K562 (cell line): ENCODE results near the gene LTB4R2. TPM values are rescaled to one million over a fixed set of nuclear protein-coding genes. Genes with fewer than 3 reads are reported as not detected.

Experiments
- ATAC-seq: fragments of 200-7000 bp; cut with Tn5 transposase; 3 replicates; pipeline ENCODE4 v1.9.1; 2020; ENCODE audit warnings: moderate library complexity
- BruUV-seq: library from RNA; stranded (reverse); fragments of 400-500 nt; replicated peaks from 2 replicates; lab custom pipeline; 2021; lab: Mats Ljungman, UMichigan
- CTCF ChIA-PET: fragments of 300-600 bp; formaldehyde crosslinking; extraction: SDS; loops from one replicate; lab custom pipeline; 2021; ENCODE audit warnings: low intra/inter-chr PET ratio; lab: Yijun Ruan, JAX
- POLR2A ChIA-PET: fragments of 300-600, 350-650 bp; sonication (Branson Sonifier 250); formaldehyde crosslinking; extraction: SDS; loops from one replicate; lab custom pipeline; 2021; ENCODE audit warnings: antibody characterized with exemption, inconsistent platforms; lab: Yijun Ruan, JAX
- DNase-seq, 4 experiments: peaks; one replicate each; pipeline versions ENCODE4 v3.0.0 to v3.0.0-alpha.2; 2011 to 2018; ENCODE audit warnings: low spot score in 3 of 4, mixed read lengths in 3 of 4; ENCODE audit errors: extremely low read depth in 1 of 4
- FAIRE-seq: peaks from 2 replicates; lab custom pipeline; 2011; peaks lifted over from hg19 to GRCh38; lab: Jason Lieb, UNC
- H2AFZ ChIP-seq: 2 replicates; pipeline ENCODE4 v1.6.0; 2011; ENCODE audit warnings: low read depth, low read length, control low read depth, inconsistent platforms
- H3K27ac ChIP-seq: fragments of 200-600 bp; 3 replicates; pipeline ENCODE4 v1.8.0; 2011; ENCODE audit warnings: low read depth, mild to moderate bottlenecking, control low read depth, inconsistent platforms, low read length, moderate library complexity, mixed read lengths; ENCODE audit errors: extremely low read depth
- H3K27me3 ChIP-seq, 2 experiments: fragments of 300-600 bp in 1 of 2; 2 replicates in 1 of 2; 3 replicates in 1 of 2; pipeline versions ENCODE4 v1.6.0 to v1.8.0; 2011; ENCODE audit warnings: inconsistent platforms in 2 of 2, low read length in 2 of 2, mild to moderate bottlenecking in 1 of 2, mixed read lengths in 1 of 2, moderate library complexity in 1 of 2; ENCODE audit not compliant: control insufficient read depth in 2 of 2, insufficient read depth in 2 of 2
- H3K36me3 ChIP-seq: fragments of 300-600 bp; 3 replicates; pipeline ENCODE4 v1.8.0; 2011; ENCODE audit warnings: mild to moderate bottlenecking, low read length, inconsistent platforms; ENCODE audit not compliant: control insufficient read depth, insufficient read depth
- H3K4me1 ChIP-seq, 2 experiments: fragments of 200-600 bp in 1 of 2; replicated peaks in 1 of 2; 2 replicates in 1 of 2; 3 replicates in 1 of 2; pipeline versions ENCODE4 v1.5.1 to v1.8.0; 2011; ENCODE audit warnings: inconsistent platforms in 2 of 2, low read length in 2 of 2, mild to moderate bottlenecking in 1 of 2, mixed read lengths in 1 of 2, moderate library complexity in 1 of 2; ENCODE audit not compliant: control insufficient read depth in 2 of 2, insufficient read depth in 2 of 2
- H3K4me2 ChIP-seq: 2 replicates; pipeline ENCODE4 v1.6.1; 2011; ENCODE audit warnings: low read length, control low read depth, inconsistent platforms, mixed read lengths; ENCODE audit not compliant: insufficient read depth
- H3K4me3 ChIP-seq: fragments of 200-600 bp; sonication (generic), shearing (Covaris generic); 2 replicates; pipeline ENCODE4 v1.5.1; 2016; ENCODE audit warnings: control low read depth, inconsistent platforms
- H3K79me2 ChIP-seq: fragments of 200-600 bp; 3 replicates; pipeline ENCODE4 v1.8.0; 2011; ENCODE audit warnings: low read length, inconsistent platforms; ENCODE audit not compliant: control insufficient read depth, insufficient read depth
- H3K9ac ChIP-seq, 2 experiments: 2 replicates each; pipeline versions ENCODE4 v1.6.0 to v1.6.1; 2011; ENCODE audit warnings: low read depth in 2 of 2, low read length in 2 of 2, control low read depth in 1 of 2, inconsistent platforms in 1 of 2, mild to moderate bottlenecking in 1 of 2, mixed read lengths in 1 of 2; ENCODE audit not compliant: insufficient read depth in 1 of 2
- H3K9me1 ChIP-seq: one replicate; pipeline ENCODE4 v1.6.0; 2011; ENCODE audit warnings: inconsistent platforms, mild to moderate bottlenecking, low read length, moderate library complexity; ENCODE audit not compliant: control insufficient read depth, insufficient read depth
- H3K9me3 ChIP-seq: replicated peaks from 2 replicates; pipeline ENCODE4 v1.5.1; 2011; ENCODE audit warnings: low read depth, low read length, inconsistent platforms; ENCODE audit not compliant: control insufficient read depth, insufficient read depth
- H4K20me1 ChIP-seq: replicated peaks from 2 replicates; pipeline ENCODE4 v1.6.1; 2011; ENCODE audit warnings: low read length, inconsistent platforms, mixed read lengths; ENCODE audit not compliant: control insufficient read depth, insufficient read depth
- BRD4 ChIP-seq: fragments of 200-600 bp; sonication (generic); IDR thresholded peaks from 2 replicates; pipeline ENCODE4 v1.6.1; 2017; ENCODE audit warnings: inconsistent platforms
- ELF4 ChIP-seq: fragments of 450-650 bp; formaldehyde crosslinking; IDR thresholded peaks from 2 replicates; pipeline ENCODE4 v1.4.0; 2022; ENCODE audit warnings: missing genetic modification characterization
- FUS ChIP-seq: fragments of 200-400 bp; formaldehyde crosslinking; optimal IDR thresholded peaks from 2 replicates; pipeline ENCODE3; 2017; ENCODE audit warnings: low read depth, low read length
- THRAP3 ChIP-seq: fragments of 450-650 bp; IDR thresholded peaks from 2 replicates; pipeline ENCODE4 v1.6.1; 2016; ENCODE audit warnings: mild to moderate bottlenecking, inconsistent platforms, borderline replicate concordance
- ZNF133 ChIP-seq: fragments of 250-450 bp; sonication (Bioruptor Pico); IDR thresholded peaks from 2 replicates; pipeline ENCODE4 v1.4.0; 2020; ENCODE audit warnings: mild to moderate bottlenecking
- WGBS: fragments of 100-300 bp; shearing (Covaris generic); methylation state at CpG from one replicate; pipeline ENCODE4 v1.1.6; 2016; ENCODE audit warnings: low coverage, mixed read lengths; ENCODE audit not compliant: insufficient coverage; ENCODE audit errors: missing lambda C conversion rate; 5-methylcytosine and 5-hydroxymethylcytosine counted together
- in situ Hi-C: fragments of 300-500 bp; cut with MboI; formaldehyde crosslinking; loops from 4 replicates; pipeline ENCODE4 v1.15.0; 2018; ENCODE audit warnings: inconsistent platforms, mixed read lengths
- intact Hi-C: fragments of 100-400 bp; cut with micrococcal nuclease; formaldehyde crosslinking; loops from 2 replicates; pipeline ENCODE4 v1.14.2; 2022
- polyA plus RNA-seq, 8 experiments: library from polyadenylated mRNA; depleted of rRNA in 4 of 8; stranded (reverse) in 5 of 8; unstranded in 3 of 8; fragments of >200 nt; fragmentation: Nextera tagmentation in 2 of 8; fragmentation: Illumina TruSeq in 1 of 8; extraction: Ambion mirVana in 2 of 8; extraction: Trizol in 1 of 8; gene quantifications; 2 replicates each; pipeline versions ENCODE4 v1.2.1 to v1.2.3, GENCODE V29; 2011 to 2014; ENCODE audit warnings: inconsistent platforms in 1 of 8, missing spikeins in 1 of 8
- total RNA-seq, 7 experiments: library from RNA; depleted of rRNA in 6 of 7; stranded (reverse); fragments of >200 nt in 6 of 7; fragmentation: Illumina TruSeq in 2 of 7; extraction: Trizol in 2 of 7; gene quantifications; 2 replicates each; pipeline versions ENCODE4 v1.2.1 to v1.2.3, GENCODE V29; 2011 to 2021; ENCODE audit warnings: low replicate concordance in 1 of 7
- TF ChIP-seq, protein P1 (sequence below): fragments of 250-450 bp; sonication (Bioruptor Pico); IDR thresholded peaks from 2 replicates; pipeline ENCODE4 v1.8.0; 2021; ENCODE audit warnings: moderate library complexity, mild to moderate bottlenecking, inconsistent platforms
- TF ChIP-seq, protein P2 (sequence below), 3 experiments: IDR thresholded peaks in 2 of 3; conservative IDR thresholded peaks in 1 of 3; 2 replicates each; pipeline ENCODE4 v1.5.1; 2011 to 2012; ENCODE audit warnings: low read length in 3 of 3, mild to moderate bottlenecking in 3 of 3, control low read depth in 2 of 3, improper control_type of control experiment in 1 of 3, inconsistent platforms in 1 of 3, low read depth in 1 of 3, mixed read lengths in 1 of 3, moderate library complexity in 1 of 3; ENCODE audit not compliant: insufficient read depth in 2 of 3
- TF ChIP-seq, protein P3 (sequence below): fragments of 250-450 bp; sonication (Bioruptor Pico); IDR thresholded peaks from 2 replicates; pipeline ENCODE4 v1.5.1; 2021; ENCODE audit warnings: mild to moderate bottlenecking

Gene LTB4R2
- total and polyA plus RNA-seq, 9 of the 15 experiments (the other 6 are each of a cell fraction or from before 2014, with no cell fraction given), result 0.03 to 11.6 (median 2.8) TPM; not detected in 1

DNA sequence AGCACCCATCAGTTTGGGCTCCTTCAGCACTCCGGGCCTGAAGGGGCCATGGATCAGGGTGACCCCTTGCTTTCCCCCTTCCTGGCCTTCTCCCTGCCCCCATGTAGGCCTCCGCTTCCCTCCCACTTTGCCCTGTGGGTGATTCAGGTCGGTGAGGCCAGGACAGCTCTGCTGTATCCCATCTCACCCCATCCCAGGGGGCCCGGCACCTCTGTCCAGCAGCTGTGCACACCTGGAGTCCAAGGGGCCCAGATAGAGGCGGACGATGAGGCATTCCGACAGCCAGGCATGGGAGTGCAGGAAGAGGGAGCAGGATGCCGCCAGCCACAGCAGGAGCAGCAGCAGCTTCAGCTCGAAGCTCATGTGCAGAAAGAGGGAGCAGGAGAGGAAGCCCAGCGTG, 12.7 kb downstream of the LTB4R2 start:
- TF ChIP-seq FUS (no peak), ZNF133 (CRISPR knock-in tag) (no peak), BRD4 (no peak), THRAP3 (no peak), ELF4 (CRISPR knock-in tag) (no peak)
- TF ChIP-seq, protein P1, sequence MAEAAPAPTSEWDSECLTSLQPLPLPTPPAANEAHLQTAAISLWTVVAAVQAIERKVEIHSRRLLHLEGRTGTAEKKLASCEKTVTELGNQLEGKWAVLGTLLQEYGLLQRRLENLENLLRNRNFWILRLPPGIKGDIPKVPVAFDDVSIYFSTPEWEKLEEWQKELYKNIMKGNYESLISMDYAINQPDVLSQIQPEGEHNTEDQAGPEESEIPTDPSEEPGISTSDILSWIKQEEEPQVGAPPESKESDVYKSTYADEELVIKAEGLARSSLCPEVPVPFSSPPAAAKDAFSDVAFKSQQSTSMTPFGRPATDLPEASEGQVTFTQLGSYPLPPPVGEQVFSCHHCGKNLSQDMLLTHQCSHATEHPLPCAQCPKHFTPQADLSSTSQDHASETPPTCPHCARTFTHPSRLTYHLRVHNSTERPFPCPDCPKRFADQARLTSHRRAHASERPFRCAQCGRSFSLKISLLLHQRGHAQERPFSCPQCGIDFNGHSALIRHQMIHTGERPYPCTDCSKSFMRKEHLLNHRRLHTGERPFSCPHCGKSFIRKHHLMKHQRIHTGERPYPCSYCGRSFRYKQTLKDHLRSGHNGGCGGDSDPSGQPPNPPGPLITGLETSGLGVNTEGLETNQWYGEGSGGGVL, result no peak
- TF ChIP-seq, protein P2, sequence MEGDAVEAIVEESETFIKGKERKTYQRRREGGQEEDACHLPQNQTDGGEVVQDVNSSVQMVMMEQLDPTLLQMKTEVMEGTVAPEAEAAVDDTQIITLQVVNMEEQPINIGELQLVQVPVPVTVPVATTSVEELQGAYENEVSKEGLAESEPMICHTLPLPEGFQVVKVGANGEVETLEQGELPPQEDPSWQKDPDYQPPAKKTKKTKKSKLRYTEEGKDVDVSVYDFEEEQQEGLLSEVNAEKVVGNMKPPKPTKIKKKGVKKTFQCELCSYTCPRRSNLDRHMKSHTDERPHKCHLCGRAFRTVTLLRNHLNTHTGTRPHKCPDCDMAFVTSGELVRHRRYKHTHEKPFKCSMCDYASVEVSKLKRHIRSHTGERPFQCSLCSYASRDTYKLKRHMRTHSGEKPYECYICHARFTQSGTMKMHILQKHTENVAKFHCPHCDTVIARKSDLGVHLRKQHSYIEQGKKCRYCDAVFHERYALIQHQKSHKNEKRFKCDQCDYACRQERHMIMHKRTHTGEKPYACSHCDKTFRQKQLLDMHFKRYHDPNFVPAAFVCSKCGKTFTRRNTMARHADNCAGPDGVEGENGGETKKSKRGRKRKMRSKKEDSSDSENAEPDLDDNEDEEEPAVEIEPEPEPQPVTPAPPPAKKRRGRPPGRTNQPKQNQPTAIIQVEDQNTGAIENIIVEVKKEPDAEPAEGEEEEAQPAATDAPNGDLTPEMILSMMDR (IDR thresholded peaks at IDR 0.05 in 2 of 3, conservative IDR thresholded peaks at IDR 0.05 in 1 of 3; ENCODE audit: insufficient read depth in 2 of 3, low read depth in 1 of 3, low read length in 3 of 3), result no peak
- TF ChIP-seq, protein P3, sequence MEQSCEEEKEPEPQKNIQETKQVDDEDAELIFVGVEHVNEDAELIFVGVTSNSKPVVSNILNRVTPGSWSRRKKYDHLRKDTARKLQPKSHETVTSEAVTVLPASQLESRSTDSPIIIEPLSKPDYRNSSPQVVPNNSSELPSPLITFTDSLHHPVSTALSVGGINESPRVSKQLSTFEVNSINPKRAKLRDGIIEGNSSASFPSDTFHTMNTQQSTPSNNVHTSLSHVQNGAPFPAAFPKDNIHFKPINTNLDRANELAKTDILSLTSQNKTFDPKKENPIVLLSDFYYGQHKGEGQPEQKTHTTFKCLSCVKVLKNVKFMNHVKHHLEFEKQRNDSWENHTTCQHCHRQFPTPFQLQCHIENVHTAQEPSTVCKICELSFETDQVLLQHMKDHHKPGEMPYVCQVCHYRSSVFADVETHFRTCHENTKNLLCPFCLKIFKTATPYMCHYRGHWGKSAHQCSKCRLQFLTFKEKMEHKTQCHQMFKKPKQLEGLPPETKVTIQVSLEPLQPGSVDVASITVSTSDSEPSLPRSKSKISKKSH (CRISPR knock-in tag), result no peak
- ChIA-PET POLR2A (interaction anchor here (0.6 to 1.4 kb wide), 4 partner anchors 84 to 120 kb away, joined by 3 to 4 read pairs (median 3); partner anchors contain the start of gene SDR39U1), CTCF (no interaction called here)
- 28% methylated on average over 4 of the region's 10 CpGs for WGBS
- FAIRE-seq (no peak), DNase-seq (no peak), ATAC-seq (no peak)
- H3K9me1 ChIP-seq, result no peaks in the 10 kb centered on the region
- H2AFZ ChIP-seq, result no peak overlapping the region
- no peak overlapping the region for H3K4me3 ChIP-seq
- H3K9me3 ChIP-seq, result no peaks in the 10 kb centered on the region
- no peaks in the 10 kb centered on the region for H3K79me2 ChIP-seq
- no peak overlapping the region for H3K27ac ChIP-seq
- H3K4me1 ChIP-seq, result peaks cover 3 to 4% of the 10 kb centered on the region in 2 experiments; a peak in 4 of 5 replicates
- intact Hi-C loops (no loop called here), in situ Hi-C loops (no loop called here)
- H3K9ac ChIP-seq, result no peak overlapping the region; a peak in 1 of 4 replicates
- no peak overlapping the region for H3K4me2 ChIP-seq
- no peaks in the 10 kb centered on the region for H3K36me3 ChIP-seq
- H4K20me1 ChIP-seq, result no peaks in the 10 kb centered on the region
- H3K27me3 ChIP-seq, result no peaks in the 10 kb centered on the region
- BruUV-seq, result no TSS peak
